Measurements from ENCODE around the gene GPRC5A.

DNA sequence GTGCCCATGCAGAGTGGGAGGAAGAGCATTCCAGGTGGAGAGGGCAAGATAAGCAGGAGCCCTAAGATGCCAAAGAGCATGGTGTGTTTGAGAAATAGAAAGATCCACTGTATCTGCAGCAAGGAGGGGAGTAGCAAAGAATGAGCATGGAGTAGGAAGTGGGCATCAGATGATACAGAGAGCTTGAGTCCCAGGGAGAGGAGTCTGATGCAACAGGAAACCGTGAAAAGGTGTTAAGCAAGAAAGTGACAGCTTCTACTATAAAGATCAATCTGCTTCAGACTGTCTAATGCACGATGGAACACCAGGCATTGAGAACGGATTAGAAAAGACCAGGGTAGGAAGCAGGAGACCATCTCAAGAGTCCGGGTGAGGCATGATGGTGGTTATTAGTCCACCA is 72.9 kb downstream of the GPRC5A start:
- TF ChIP-seq, protein P1, sequence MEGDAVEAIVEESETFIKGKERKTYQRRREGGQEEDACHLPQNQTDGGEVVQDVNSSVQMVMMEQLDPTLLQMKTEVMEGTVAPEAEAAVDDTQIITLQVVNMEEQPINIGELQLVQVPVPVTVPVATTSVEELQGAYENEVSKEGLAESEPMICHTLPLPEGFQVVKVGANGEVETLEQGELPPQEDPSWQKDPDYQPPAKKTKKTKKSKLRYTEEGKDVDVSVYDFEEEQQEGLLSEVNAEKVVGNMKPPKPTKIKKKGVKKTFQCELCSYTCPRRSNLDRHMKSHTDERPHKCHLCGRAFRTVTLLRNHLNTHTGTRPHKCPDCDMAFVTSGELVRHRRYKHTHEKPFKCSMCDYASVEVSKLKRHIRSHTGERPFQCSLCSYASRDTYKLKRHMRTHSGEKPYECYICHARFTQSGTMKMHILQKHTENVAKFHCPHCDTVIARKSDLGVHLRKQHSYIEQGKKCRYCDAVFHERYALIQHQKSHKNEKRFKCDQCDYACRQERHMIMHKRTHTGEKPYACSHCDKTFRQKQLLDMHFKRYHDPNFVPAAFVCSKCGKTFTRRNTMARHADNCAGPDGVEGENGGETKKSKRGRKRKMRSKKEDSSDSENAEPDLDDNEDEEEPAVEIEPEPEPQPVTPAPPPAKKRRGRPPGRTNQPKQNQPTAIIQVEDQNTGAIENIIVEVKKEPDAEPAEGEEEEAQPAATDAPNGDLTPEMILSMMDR (conservative IDR thresholded peaks at IDR 0.05; ENCODE audit: low read depth, low read length) = no peak
- TF ChIP-seq MXI1 (IDR thresholded peaks at IDR 0.05; ENCODE audit: borderline replicate concordance, low read depth, low read length) (no peak), POLR2A (IDR thresholded peaks at IDR 0.05; ENCODE audit: low read depth, low read length) (no peak), RCOR1 (IDR thresholded peaks at IDR 0.05; ENCODE audit: insufficient replicate concordance, low read length) (no peak), SMC3 (IDR thresholded peaks at IDR 0.05; ENCODE audit: low read depth, low read length) (no peak), RAD21 (IDR thresholded peaks at IDR 0.05; ENCODE audit: low read length) (no peak), MAZ (IDR thresholded peaks at IDR 0.05; ENCODE audit: borderline replicate concordance, low read depth, low read length) (no peak), FOS (IDR thresholded peaks at IDR 0.05; ENCODE audit: low read depth, low read length) (no peak), MAFK (IDR thresholded peaks at IDR 0.05; ENCODE audit: low read depth, low read length) (no peak)
- TF ChIP-seq, protein P2, sequence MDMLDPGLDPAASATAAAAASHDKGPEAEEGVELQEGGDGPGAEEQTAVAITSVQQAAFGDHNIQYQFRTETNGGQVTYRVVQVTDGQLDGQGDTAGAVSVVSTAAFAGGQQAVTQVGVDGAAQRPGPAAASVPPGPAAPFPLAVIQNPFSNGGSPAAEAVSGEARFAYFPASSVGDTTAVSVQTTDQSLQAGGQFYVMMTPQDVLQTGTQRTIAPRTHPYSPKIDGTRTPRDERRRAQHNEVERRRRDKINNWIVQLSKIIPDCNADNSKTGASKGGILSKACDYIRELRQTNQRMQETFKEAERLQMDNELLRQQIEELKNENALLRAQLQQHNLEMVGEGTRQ (IDR thresholded peaks at IDR 0.05; ENCODE audit: low read depth, low read length) = no peak
- TF ChIP-seq, protein P3, sequence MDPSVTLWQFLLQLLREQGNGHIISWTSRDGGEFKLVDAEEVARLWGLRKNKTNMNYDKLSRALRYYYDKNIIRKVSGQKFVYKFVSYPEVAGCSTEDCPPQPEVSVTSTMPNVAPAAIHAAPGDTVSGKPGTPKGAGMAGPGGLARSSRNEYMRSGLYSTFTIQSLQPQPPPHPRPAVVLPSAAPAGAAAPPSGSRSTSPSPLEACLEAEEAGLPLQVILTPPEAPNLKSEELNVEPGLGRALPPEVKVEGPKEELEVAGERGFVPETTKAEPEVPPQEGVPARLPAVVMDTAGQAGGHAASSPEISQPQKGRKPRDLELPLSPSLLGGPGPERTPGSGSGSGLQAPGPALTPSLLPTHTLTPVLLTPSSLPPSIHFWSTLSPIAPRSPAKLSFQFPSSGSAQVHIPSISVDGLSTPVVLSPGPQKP (IDR thresholded peaks at IDR 0.05; ENCODE audit: borderline replicate concordance, low read depth, low read length) = no peak
